Gastrocnemius medialis (tissue), 4 donors: ENCODE data around the gene TK1.

Experiments used
- CTCF ChIP-seq, 5 experiments: fragments of 450-650 bp in 3 of 5; fragments of 200-600 bp in 2 of 5; sonication (generic) in 2 of 5; IDR thresholded peaks in 4 of 5; conservative IDR thresholded peaks in 1 of 5; 1 replicate in 4 of 5; 2 replicates in 1 of 5; pipeline ENCODE4 v1.5.1; 2016 to 2019; ENCODE audit warnings: antibody characterized with exemption in 5 of 5, mild to moderate bottlenecking in 3 of 5, moderate library complexity in 3 of 5
- POLR2A ChIP-seq, 2 donors: fragments of 450-650 bp; IDR thresholded peaks; one replicate each; pipeline ENCODE4 v1.6.1; 2017; ENCODE audit warnings: antibody characterized with exemption in 2 of 2, mild to moderate bottlenecking in 2 of 2, moderate library complexity in 2 of 2

GRCh38 chr17:78205124-78205775 is 18.4 kb upstream of the TK1 start:
- TF ChIP-seq CTCF (IDR thresholded peaks at IDR 0.05 in 4 of 5, conservative IDR thresholded peaks at IDR 0.05 in 1 of 5) = no peak
- TF ChIP-seq POLR2A (IDR thresholded peaks at IDR 0.05) = no peak
